Large intestine (tissue), 3 donors: Measurements from ENCODE around the gene LBR. TPM values are rescaled to one million over a fixed set of nuclear protein-coding genes. Genes with fewer than 3 reads are reported as not detected.
"Not testable (repeated sequence)": the region's sequence is repeated elsewhere in the genome, so short reads cannot be mapped to it uniquely, and the experiment has no call there.

Experiments
- DNase-seq, 2 donors: peaks; one replicate each; pipeline versions ENCODE4 v3.0.0 to v3.0.0-alpha.2; 2013
- H3K27ac ChIP-seq: one replicate; pipeline ENCODE4 v1.5.1; 2013; ENCODE audit warnings: low read length
- H3K27me3 ChIP-seq: 2 replicates; pipeline ENCODE4 v1.6.1; 2013; ENCODE audit warnings: low read length; ENCODE audit not compliant: control insufficient read depth, insufficient read depth
- H3K36me3 ChIP-seq: 2 replicates; pipeline ENCODE4 v1.6.1; 2013; ENCODE audit warnings: low read length; ENCODE audit not compliant: control insufficient read depth, insufficient read depth
- H3K4me1 ChIP-seq: one replicate; pipeline ENCODE4 v1.6.1; 2013; ENCODE audit warnings: low read length; ENCODE audit not compliant: control insufficient read depth, insufficient read depth
- H3K4me3 ChIP-seq: one replicate; pipeline ENCODE4 v1.5.1; 2013; ENCODE audit warnings: low read length
- H3K9me3 ChIP-seq: one replicate; pipeline ENCODE4 v1.6.1; 2013; ENCODE audit warnings: mild to moderate bottlenecking, low read depth, low read length, moderate library complexity; ENCODE audit not compliant: control insufficient read depth
- whole genome bisulfite sequencing: methylation state at CpG from one replicate; pipeline ENCODE4 v1.1.5; 2013; ENCODE audit warnings: low lambda C conversion rate; ENCODE audit not compliant: insufficient coverage; 5-methylcytosine and 5-hydroxymethylcytosine counted together
- polyA plus RNA-seq: library from polyadenylated mRNA; unstranded; fragments of 120-200 nt; gene quantifications from one replicate; pipeline ENCODE4 v1.2.1, GENCODE V29; 2013

The LBR gene
- polyA plus RNA-seq, 1 donor, result 71.2 TPM

- H3K4me1 ChIP-seq, result peaks cover 3% of the 10 kb centered on the region
- peak in 1 of 2 donors; percentile 58 for DNase-seq
Measured at GRCh38 chr1:225408249-225408648, 19.6 kb downstream of the LBR start.

DNA sequence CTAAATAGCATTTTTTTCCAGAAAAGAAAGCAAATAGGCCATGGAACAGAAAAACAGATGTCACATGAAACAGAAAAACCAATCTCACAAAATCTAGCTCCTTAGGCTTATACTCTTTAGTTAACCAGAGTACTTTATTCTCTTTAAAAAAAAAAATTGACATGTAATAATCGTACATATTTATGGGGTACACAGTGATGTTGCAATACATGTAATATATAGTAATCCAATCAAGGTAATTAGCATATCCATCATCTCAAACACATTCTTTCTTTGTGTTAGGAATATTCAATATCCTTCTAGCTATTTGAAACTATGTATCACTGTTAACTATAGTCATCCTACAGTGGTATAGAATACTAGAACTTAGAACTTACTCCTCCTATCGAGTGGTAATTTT, 20.1 kb downstream of the LBR start:
- peaks cover 61% of the 10 kb centered on the region for H3K36me3 ChIP-seq

More at GRCh38 chr1:225408249-225408648, 19.6 kb downstream of the LBR start:
- H3K36me3 ChIP-seq, result peaks cover 57% of the 10 kb centered on the region
- H3K27me3 ChIP-seq, result no peaks in the 10 kb centered on the region
- no peak overlapping the region for H3K27ac ChIP-seq
- WGBS, result no CpG with 5 or more reads among the region's 4 CpGs
- no peaks in the 10 kb centered on the region for H3K9me3 ChIP-seq
- no peak overlapping the region for H3K4me3 ChIP-seq

DNA sequence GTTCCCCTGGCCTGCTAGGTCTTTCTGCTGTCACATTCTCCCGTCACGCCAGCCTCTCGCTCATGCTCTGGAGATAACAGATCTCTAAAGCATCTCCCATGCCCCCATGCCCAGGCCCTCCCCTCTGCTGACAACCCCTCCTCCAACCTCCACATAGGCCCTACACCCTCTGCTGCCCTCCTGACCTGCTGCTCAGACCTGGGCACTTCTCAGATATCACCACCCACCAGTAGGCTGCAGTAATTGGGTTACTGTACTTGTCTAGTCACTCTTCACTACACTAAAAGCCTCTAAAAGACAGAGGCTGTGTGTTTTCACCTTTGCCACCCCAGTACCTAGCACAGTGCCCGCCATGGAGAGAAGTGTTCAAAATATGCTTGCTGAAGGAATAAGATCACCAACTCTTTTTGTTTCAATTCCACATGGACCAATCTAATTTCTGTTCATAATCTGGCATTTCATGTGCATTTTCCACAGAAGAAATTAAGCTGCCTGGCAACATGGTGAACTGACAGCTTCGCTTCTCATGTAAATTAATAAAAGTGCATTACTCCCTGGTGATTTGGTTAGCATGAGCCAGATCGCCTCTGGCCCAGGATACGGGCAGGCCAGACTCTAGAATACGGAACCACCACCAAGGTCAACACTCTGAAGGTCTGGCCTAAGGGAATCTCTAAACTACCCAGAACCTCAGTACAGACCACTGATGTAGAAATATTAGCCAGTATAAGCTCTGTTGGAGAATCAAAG, 20.7 kb downstream of the LBR start:
- no peak overlapping the region for H3K4me3 ChIP-seq
- peaks cover 58% of the 10 kb centered on the region for H3K36me3 ChIP-seq
- DNase-seq, result no peak
- no peaks in the 10 kb centered on the region for H3K27me3 ChIP-seq
- no CpG with 5 or more reads among the region's 8 CpGs for WGBS
- H3K4me1 ChIP-seq, result peaks cover 3% of the 10 kb centered on the region
- H3K27ac ChIP-seq, result no peak overlapping the region
- H3K9me3 ChIP-seq, result no peaks in the 10 kb centered on the region

More for the DNA sequence above, 20.1 kb downstream of the LBR start:
- Histone ChIP-seq H3K4me3 (no peak overlapping the region), H3K27ac (no peak overlapping the region), H3K27me3 (no peaks in the 10 kb centered on the region), H3K4me1 (peaks cover 3% of the 10 kb centered on the region), H3K9me3 (no peaks in the 10 kb centered on the region)
- no peak for DNase-seq
- WGBS, result 80% methylated on average over 2 of the region's 2 CpGs

- no peak overlapping the region for H3K4me3 ChIP-seq
- no peak overlapping the region for H3K27ac ChIP-seq
- no peak for DNase-seq
- no peaks in the 10 kb centered on the region for H3K4me1 ChIP-seq
- no peaks in the 10 kb centered on the region for H3K27me3 ChIP-seq
- WGBS, result no CpG with 5 or more reads among the region's 5 CpGs
- H3K9me3 ChIP-seq, result no peaks in the 10 kb centered on the region
- H3K36me3 ChIP-seq, result peaks cover 51% of the 10 kb centered on the region
Measured at GRCh38 chr1:225400968-225401367, 26.9 kb downstream of the LBR start.

DNA sequence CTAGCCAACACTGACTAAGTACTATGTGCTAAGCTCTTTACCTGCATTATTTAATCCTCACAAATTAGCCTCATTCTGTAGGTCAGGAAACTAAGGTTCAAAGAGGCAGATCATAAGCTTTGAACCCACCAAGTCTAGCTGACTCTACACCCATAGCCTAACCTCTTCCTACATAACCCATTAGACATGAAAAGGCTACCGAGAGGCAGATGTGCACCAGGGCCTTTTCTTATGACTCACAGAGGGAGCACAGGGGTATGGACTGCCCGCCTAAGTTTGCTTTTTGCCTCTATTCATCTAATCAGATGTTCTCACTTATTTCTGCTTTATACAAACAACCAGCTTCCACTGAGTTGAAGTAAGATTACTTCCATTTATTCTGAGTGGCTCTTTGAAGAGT, 31.5 kb downstream of the LBR start:
- no CpG with 5 or more reads among the region's 2 CpGs for WGBS
- no peaks in the 10 kb centered on the region for H3K9me3 ChIP-seq
- H3K27me3 ChIP-seq, result no peaks in the 10 kb centered on the region
- peaks cover 25% of the 10 kb centered on the region for H3K36me3 ChIP-seq
- DNase-seq, result no peak
- no peak overlapping the region for H3K4me3 ChIP-seq
- no peaks in the 10 kb centered on the region for H3K4me1 ChIP-seq
- no peak overlapping the region for H3K27ac ChIP-seq

DNA sequence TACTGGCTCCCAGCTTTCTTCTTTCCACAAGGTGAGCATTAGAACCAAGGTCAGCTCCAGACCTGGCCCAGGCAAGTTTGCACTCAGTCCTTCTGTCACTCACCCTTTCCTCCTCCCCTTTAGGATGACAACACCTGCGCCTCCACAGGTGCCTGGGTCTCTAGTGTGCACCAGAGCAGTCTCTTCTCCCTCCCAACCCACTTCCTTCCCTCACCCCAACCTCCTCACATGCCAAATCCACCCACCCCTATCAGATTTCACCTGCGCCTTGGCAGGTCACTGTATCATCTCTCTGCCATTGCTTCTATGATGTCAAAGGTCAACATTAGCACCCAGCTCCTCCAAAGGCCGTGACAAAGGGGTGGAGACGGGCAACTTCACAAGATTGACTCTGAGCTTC, 38.0 kb downstream of the LBR start:
- H3K27me3 ChIP-seq, result no peaks in the 10 kb centered on the region
- no peak overlapping the region for H3K4me3 ChIP-seq
- no peak for DNase-seq
- no peaks in the 10 kb centered on the region for H3K9me3 ChIP-seq
- H3K4me1 ChIP-seq, result no peaks in the 10 kb centered on the region
- peaks cover 2% of the 10 kb centered on the region for H3K36me3 ChIP-seq
- no peak overlapping the region for H3K27ac ChIP-seq
- no CpG with 5 or more reads among the region's 4 CpGs for WGBS

- no peaks in the 10 kb centered on the region for H3K27me3 ChIP-seq
- H3K9me3 ChIP-seq, result no peaks in the 10 kb centered on the region
- WGBS, result no CpG with 5 or more reads among the region's 4 CpGs
- H3K4me1 ChIP-seq, result no peaks in the 10 kb centered on the region
- no peak overlapping the region for H3K4me3 ChIP-seq
- H3K36me3 ChIP-seq, result peaks cover 2% of the 10 kb centered on the region
- no peak overlapping the region for H3K27ac ChIP-seq
- no peak for DNase-seq
Measured at GRCh38 chr1:225388372-225388771, 39.5 kb downstream of the LBR start.

DNA sequence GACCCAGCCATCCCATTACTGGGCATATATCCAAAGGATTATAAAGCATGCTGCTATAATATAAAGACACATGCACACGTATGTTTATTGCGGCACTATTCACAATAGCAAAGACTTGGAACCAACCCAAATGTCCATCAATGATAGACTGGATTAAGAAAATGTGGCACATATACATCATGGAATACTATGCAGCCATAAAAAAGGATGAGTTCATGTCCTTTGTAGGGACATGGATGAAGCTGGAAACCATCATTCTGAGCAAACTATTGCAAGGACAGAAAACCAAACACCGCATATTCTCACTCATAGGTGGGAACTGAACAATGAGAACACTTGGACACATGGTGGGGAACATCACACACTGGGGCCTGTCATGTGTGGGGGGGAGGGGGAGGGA, 41.0 kb downstream of the LBR start:
- not testable (repeated sequence) for DNase-seq, H3K9me3 ChIP-seq, H3K27ac ChIP-seq, H3K27me3 ChIP-seq, H3K4me3 ChIP-seq, H3K4me1 ChIP-seq, H3K36me3 ChIP-seq
- no CpG with 5 or more reads among the region's 3 CpGs for WGBS

- Histone ChIP-seq H3K27me3 (no peaks in the 10 kb centered on the region), H3K27ac (no peak overlapping the region), H3K9me3 (no peaks in the 10 kb centered on the region), H3K4me1 (no peaks in the 10 kb centered on the region), H3K4me3 (no peak overlapping the region), H3K36me3 (no peaks in the 10 kb centered on the region)
- 100% methylated on average over 1 of the region's 1 CpG for WGBS
- no peak for DNase-seq
Measured at GRCh38 chr1:225380691-225381090, 47.1 kb downstream of the LBR start.

- Histone ChIP-seq H3K36me3 (no peaks in the 10 kb centered on the region), H3K4me1 (no peaks in the 10 kb centered on the region), H3K27me3 (no peaks in the 10 kb centered on the region), H3K4me3 (no peak overlapping the region), H3K9me3 (no peaks in the 10 kb centered on the region), H3K27ac (no peak overlapping the region)
- no CpG with 5 or more reads among the region's 10 CpGs for WGBS
- peak; percentile 7 to 9 for DNase-seq
Measured at GRCh38 chr1:225378880-225379279, 49.0 kb downstream of the LBR start.

- WGBS, result 90% methylated on average over 3 of the region's 4 CpGs
- H3K27me3 ChIP-seq, result no peaks in the 10 kb centered on the region
- no peak for DNase-seq
- no peaks in the 10 kb centered on the region for H3K36me3 ChIP-seq
- H3K4me3 ChIP-seq, result no peak overlapping the region
- no peaks in the 10 kb centered on the region for H3K4me1 ChIP-seq
- no peak overlapping the region for H3K27ac ChIP-seq
- H3K9me3 ChIP-seq, result no peaks in the 10 kb centered on the region
Measured at GRCh38 chr1:225374996-225375395, 52.8 kb downstream of the LBR start.
